ENCODE data around the gene ZNF700. TPM values are rescaled to one million over a fixed set of nuclear protein-coding genes. Genes with fewer than 3 reads are reported as not detected.
"Not testable (repeated sequence)": the region's sequence is repeated elsewhere in the genome, so short reads cannot be mapped to it uniquely, and the experiment has no call there.

Gene ZNF700
- total RNA-seq, 1 experiment from 2014 or later = 2.1 TPM

DNA sequence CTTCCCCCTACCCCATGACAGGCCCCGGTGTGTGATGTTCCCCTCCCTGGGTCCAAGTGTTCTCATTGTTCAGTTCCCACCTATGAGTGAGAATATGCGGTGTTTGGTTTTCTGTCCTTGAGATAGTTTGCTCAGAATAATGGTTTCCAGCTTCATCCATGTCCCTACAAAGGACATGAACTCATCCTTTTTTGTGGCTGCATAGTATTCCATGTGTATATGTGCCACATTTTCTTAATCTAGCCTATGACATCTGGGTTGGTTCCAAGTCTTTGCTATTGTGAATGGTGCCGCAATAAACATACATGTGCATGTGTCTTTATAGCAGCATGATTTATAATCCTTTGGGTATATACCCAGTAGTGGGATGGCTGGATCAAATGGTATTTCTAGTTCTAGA, 13.5 kb downstream of the ZNF700 start:
- DNase-seq (ENCODE audit: low spot score) = not testable (repeated sequence)

GRCh38 chr19:11941361-11941887, 16.5 kb downstream of the ZNF700 start:
- DNase-seq (ENCODE audit: low spot score) = not testable (repeated sequence)

DNA sequence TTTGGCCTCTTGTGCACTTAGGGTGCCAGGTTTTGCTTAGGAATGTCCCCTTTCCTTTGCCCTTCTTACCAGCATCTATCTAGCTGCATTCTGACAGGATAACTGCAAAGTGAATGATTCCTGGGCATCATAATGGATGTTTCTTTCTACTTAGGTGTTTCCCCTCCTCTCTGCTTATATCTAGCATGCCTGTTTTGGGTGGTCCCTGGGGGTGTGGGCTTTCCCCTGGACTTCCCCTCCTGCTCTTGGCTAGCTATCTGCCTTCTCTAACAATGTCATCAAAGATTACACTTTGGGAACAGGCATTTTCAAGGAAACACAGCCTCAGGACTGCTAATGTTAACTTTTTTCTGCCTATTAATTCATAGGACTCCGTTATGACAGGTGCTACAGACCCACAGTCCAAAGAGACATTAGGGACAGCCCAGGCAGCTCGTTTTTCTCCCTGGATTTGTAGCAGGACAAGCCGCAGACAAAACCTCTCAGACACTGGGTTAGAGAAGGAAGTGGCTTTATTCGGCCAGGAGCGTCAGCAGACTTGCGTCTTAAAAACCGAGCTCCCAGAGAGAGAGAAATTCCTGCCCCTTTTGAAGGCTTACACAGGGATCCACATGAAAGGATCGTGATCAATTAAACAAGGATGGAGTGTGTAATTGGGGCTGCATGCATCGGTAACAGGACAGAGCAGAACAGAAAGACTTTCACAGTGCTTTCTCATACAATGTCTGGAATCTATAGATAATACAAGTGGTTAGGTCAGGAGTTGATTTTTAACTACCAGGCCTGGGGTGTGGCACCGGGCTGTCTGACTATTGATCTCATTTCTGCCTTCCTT, 17.3 kb downstream of the ZNF700 start:
- DNase-seq (ENCODE audit: low spot score) = no peak

- DNase-seq (ENCODE audit: low spot score) = no peak
These were observed 17.9 kb downstream of the ZNF700 start for GRCh38 chr19:11942843-11943108.

DNA sequence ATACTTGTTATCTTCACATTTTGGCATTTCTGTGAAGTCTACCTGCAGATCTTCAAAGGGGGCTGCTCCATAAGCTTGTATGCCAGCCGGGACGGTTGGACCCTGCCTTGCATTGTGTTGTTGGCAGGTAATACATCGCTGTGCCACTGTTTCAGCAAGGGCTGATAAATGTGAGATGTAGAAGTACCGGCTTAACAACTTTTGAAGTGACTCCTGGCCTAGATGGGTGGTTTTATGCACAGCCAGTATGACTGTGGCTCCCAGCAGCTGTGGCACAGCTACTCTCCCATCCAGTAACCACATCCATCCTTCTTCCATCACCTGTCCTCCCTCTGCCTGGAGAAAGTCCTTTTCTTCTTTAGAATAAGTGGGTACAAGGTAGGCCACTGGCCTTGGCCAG, 19.7 kb downstream of the ZNF700 start:
- DNase-seq (ENCODE audit: low spot score) = no peak

DNA sequence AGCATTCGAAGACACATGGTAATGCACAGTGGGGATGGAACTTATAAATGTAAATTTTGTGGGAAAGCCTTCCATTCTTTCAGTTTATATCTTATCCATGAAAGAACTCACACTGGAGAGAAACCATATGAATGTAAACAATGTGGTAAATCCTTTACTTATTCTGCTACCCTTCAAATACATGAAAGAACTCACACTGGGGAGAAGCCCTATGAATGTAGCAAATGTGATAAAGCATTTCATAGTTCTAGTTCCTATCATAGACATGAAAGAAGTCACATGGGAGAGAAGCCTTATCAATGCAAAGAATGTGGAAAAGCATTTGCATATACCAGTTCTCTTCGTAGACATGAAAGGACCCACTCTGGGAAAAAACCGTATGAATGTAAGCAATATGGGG, 23.7 kb downstream of the ZNF700 start:
- no peak for DNase-seq (ENCODE audit: low spot score)

DNA sequence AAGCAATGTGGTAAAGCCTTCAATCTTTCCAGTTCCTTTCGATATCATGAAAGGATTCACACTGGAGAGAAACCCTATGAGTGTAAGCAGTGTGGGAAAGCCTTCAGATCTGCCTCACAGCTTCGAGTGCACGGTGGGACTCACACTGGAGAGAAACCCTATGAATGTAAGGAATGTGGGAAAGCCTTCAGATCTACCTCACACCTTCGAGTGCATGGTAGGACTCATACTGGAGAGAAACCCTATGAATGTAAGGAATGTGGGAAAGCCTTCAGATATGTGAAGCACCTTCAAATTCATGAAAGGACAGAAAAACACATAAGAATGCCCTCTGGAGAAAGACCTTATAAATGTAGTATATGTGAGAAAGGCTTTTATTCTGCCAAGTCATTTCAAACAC, 24.3 kb downstream of the ZNF700 start:
- DNase-seq (ENCODE audit: low spot score) = no peak

DNA sequence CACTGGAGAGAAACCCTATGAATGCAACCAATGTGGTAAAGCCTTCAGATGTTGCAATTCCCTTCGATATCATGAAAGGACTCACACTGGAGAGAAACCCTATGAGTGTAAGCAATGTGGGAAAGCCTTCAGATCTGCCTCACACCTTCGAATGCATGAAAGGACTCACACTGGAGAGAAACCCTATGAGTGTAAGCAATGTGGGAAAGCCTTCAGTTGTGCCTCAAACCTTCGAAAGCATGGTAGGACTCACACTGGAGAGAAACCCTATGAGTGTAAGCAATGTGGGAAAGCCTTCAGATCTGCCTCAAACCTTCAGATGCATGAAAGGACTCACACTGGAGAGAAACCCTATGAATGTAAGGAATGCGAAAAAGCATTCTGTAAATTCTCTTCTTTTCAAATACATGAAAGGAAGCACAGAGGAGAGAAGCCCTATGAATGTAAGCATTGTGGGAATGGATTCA, 24.7 kb downstream of the ZNF700 start:
- not testable (repeated sequence) for DNase-seq (ENCODE audit: low spot score)

- DNase-seq (ENCODE audit: low spot score) = no peak
These were observed 25.4 kb downstream of the ZNF700 start for GRCh38 chr19:11950312-11950711.

DNA sequence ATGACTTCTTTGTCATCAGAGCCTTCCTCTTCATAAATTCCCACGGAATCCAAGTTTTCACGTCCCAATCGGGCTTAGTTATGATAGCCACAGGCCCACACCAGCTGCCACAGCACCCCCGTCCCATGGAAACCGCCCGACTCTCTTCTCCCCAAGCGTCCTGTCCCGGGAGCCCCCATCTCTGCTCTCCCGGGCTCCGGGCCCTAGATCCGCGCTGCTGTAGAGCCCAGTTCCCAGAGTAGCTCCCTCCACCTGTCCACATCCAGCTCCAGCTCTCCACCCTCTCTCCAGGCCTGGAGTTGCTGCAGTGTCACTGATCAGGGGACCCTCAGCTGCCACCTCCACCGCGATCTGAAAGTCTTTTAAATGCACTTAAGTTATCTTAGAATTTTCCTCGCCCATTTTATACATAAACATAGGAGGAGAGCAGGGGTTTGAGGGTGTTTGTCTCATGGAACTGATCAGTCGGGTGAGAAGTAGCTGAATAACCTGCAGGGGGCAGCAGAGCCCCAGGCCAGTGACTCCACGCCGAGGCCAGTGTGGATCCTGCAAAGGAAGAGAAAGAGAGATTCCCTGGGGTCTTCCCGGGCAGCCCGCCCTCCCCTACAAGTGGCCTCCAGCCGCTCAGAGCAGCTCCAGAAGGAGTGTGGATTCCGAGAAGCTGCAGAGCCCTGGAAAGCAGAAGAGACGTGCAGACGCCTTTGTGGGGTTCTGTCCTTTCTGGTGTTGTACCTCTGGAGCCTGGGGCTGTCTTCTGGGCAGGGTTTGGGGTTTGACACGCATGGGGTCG, 38.9 kb downstream of the ZNF700 start:
- DNase-seq (ENCODE audit: low spot score) = peak; percentile 60

- no peak for DNase-seq (ENCODE audit: low spot score)
These were observed 39.6 kb downstream of the ZNF700 start for GRCh38 chr19:11964496-11964857.

DNA sequence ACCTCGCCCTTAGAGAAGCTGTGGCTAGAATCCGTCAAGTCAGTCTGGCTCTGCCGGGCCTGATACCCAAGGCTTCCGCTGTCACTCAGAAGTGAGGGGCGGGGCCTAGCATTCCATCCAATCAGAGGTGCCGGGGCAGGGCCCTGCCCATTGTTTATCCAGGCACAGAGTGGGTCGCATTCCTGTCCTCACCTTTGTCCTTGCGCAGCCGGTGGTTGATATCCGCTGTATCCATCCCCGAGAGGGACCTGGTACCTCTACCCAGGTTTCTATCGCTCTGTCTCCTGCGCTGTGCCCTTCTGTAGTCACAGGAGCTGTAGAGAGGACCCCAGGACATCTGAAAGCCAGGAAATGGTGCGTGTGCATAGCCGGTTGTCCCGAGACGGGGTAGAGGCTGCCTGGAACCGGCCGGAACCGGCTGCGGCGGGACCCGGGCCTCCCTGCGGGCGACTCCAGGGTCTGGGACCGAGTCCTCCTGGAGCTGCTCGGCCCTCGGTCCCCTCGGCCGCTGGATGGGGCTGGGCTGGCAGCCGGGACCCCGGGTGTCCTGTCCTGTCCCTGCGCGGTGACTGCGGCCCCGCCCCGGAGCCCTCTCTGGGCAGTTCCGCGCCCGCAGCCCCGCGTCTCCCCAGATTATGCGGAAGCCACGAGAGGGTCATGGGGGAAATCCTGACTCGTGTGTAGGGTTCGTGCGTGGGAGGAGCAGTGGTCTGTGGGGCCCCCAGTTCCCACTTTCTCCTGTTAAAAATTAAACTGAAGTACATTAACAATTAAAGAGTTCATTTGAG, 40.1 kb downstream of the ZNF700 start, which contains the start of gene ZNF763:
Gene ZNF763 (plus strand): TSS at position 183 of the 788 bp plus-strand sequence. CDS start 169 bp downstream, at position 352.
- peak; percentile 92 for DNase-seq (ENCODE audit: low spot score)

DNA sequence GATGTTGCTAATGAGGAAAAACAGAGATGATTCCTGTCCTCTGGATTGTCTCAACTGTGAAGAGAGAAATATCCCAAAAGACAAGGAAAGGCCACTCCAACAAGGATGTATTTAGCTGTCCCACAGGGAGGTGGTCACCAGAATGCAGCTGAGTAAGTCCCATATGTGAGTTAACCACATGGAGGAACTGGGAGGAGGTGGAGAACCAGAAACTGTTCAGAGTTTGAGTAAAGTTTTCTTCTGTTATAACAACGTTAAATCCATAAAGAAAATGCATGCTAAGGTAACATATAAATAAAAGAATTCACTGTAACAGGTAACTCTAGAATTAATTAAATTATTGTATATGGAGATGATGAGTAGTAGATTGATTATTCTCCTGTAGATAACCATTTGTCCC, 45.3 kb downstream of the ZNF700 start:
- no peak for DNase-seq (ENCODE audit: low spot score)

- DNase-seq (ENCODE audit: low spot score) = no peak
These were observed 46.1 kb downstream of the ZNF700 start for GRCh38 chr19:11971041-11971440.

DNA sequence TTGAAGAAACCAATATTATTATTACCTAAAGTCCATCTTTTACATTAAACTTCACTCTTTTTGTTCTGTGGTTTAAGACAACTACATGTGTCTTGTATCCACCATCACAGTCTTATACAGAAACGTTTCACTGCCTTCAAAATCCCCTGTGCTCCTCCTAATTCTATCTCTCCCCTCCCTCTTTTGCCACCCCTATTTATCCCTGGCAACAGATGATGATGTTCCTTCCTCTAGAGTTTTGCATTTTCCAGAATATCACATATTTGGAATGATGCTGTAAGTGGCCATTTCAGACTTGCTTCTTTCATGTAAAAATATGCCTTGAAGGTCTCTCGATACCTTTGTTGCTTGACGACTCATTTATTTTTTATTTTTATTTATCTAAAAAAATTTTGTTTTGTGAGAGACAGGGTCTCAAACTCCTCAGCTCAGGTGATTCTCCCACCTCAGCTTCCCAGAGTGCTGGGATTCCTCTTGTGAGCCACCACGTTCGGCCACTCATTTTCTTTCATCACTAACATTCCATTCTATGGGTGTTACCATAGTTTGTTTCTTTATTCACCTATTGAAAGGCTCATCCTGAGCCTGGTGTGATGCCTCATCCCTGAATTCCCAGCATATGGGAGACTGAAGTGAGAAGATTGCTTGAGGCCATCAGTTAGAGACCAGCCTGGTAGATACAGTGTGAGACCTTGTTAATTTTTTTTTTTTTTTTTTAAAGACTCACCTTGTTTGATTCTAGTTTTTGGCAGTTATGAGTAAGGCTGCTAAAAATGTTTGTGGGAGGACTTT, 48.3 kb downstream of the ZNF700 start:
- DNase-seq (ENCODE audit: low spot score) = no peak

DNA sequence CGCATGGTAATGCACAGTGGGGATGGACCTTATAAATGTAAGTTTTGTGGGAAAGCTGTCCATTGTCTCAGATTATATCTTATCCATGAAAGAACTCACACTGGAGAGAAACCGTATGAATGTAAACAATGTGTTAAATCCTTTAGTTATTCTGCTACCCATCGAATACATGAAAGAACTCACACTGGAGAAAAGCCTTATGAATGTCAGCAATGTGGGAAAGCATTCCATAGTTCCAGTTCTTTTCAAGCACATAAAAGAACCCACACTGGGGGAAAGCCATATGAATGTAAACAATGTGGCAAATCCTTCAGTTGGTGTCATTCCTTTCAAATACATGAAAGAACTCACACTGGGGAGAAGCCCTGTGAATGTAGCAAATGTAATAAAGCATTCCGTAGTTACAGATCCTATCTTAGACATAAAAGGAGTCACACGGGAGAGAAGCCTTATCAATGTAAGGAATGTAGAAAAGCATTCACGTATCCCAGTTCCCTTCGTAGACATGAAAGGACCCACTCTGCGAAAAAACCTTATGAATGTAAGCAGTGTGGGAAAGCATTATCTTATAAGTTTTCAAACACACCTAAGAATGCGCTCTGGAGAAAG, 53.7 kb downstream of the ZNF700 start:
- no peak for DNase-seq (ENCODE audit: low spot score)

GRCh38 chr19:11979527-11979926, 54.6 kb downstream of the ZNF700 start:
- DNase-seq (ENCODE audit: low spot score) = no peak

DNA sequence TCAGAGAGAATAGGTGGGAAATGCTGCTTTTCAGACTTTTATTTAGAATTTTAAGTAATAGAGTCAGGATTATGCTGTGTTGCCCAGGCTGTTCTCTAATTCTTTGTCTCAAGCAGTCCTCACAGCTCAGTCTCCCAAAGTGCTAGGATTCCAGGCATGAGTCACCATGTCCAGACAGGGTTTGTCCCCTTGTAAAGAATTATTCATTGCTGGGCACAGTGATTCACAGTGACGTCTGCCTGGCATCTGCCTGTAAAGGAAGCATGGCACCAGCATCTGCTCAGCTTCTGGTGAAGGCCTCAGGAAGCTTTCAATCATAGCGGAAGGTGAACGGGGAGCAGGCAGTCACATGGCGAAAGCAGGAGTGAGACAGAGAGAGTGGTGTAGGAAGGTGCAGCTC, 57.6 kb downstream of the ZNF700 start:
- no peak for DNase-seq (ENCODE audit: low spot score)

- DNase-seq (ENCODE audit: low spot score) = no peak
These were observed 60.1 kb downstream of the ZNF700 start for GRCh38 chr19:11984986-11985385.

GRCh38 chr19:11986754-11987153, 61.8 kb downstream of the ZNF700 start:
- no peak for DNase-seq (ENCODE audit: low spot score)

All from HT-29 (cell line).